ENCODE data around the gene RAB6B. TPM values are rescaled to one million over a fixed set of nuclear protein-coding genes. Genes with fewer than 3 reads are reported as not detected.

Gene RAB6B
- total RNA-seq, 6 experiments from 2014 or later: 0.09 to 0.60 (median 0.36) TPM

GRCh38 chr3:133842158-133842557 lies 53.5 kb downstream of the RAB6B start:
- WGBS (ENCODE audit: insufficient coverage, low coverage, low lambda C conversion rate, missing lambda C conversion rate): 70% methylated on average over 1 of the region's 4 CpGs
- Histone ChIP-seq H3K27ac (no peak overlapping the region), H3K9me3 (no peaks in the 10 kb centered on the region), H3K4me3 (no peak overlapping the region), H3K27me3 (no peaks in the 10 kb centered on the region), H3K4me1 (no peaks in the 10 kb centered on the region), H3K36me3 (no peaks in the 10 kb centered on the region)
- TF ChIP-seq POLR2A (IDR thresholded peaks at IDR 0.05) (no peak), CTCF (IDR thresholded peaks at IDR 0.05) (no peak)
- DNase-seq (no peak), ATAC-seq (no peak)
- intact Hi-C loops (cut with DNase I): no loop called here

- DNase-seq: no peak
- no peaks in the 10 kb centered on the region for H3K4me1 ChIP-seq
- H3K36me3 ChIP-seq: no peaks in the 10 kb centered on the region
- no peak overlapping the region for H3K4me3 ChIP-seq
- H3K27ac ChIP-seq: no peak overlapping the region
- no peaks in the 10 kb centered on the region for H3K27me3 ChIP-seq
- WGBS (ENCODE audit: insufficient coverage, low coverage, low lambda C conversion rate, missing lambda C conversion rate): no CpG with 5 or more reads among the region's 8 CpGs
- TF ChIP-seq CTCF (IDR thresholded peaks at IDR 0.05) (no peak), POLR2A (IDR thresholded peaks at IDR 0.05) (no peak)
- intact Hi-C loops (cut with DNase I): no loop called here
- H3K9me3 ChIP-seq: no peaks in the 10 kb centered on the region
- no peak for ATAC-seq
These were observed 54.5 kb downstream of the RAB6B start for GRCh38 chr3:133841196-133841595.

GRCh38 chr3:133840767-133841166 lies 54.9 kb downstream of the RAB6B start:
- ATAC-seq (no peak), DNase-seq (peak in 1 of 3 donors; percentile 29)
- TF ChIP-seq POLR2A (IDR thresholded peaks at IDR 0.05): no peak
- TF ChIP-seq CTCF (IDR thresholded peaks at IDR 0.05): no peak
- no peak overlapping the region for H3K27ac ChIP-seq
- H3K9me3 ChIP-seq: no peaks in the 10 kb centered on the region
- no peaks in the 10 kb centered on the region for H3K4me1 ChIP-seq
- WGBS (ENCODE audit: insufficient coverage, low coverage, low lambda C conversion rate, missing lambda C conversion rate): no CpG with 5 or more reads among the region's 6 CpGs
- no peaks in the 10 kb centered on the region for H3K27me3 ChIP-seq
- no peaks in the 10 kb centered on the region for H3K36me3 ChIP-seq
- H3K4me3 ChIP-seq: no peak overlapping the region
- intact Hi-C loops (cut with DNase I): no loop called here

- ATAC-seq (no peak), DNase-seq (peak in 1 of 3 donors; percentile 28)
- TF ChIP-seq CTCF (IDR thresholded peaks at IDR 0.05) (no peak), POLR2A (IDR thresholded peaks at IDR 0.05) (no peak)
- H3K27me3 ChIP-seq: no peaks in the 10 kb centered on the region
- H3K4me1 ChIP-seq: no peaks in the 10 kb centered on the region
- H3K36me3 ChIP-seq: no peaks in the 10 kb centered on the region
- H3K27ac ChIP-seq: no peak overlapping the region
- WGBS (ENCODE audit: insufficient coverage, low coverage, low lambda C conversion rate, missing lambda C conversion rate): 83% methylated on average over 1 of the region's 9 CpGs
- intact Hi-C loops (cut with DNase I): no loop called here
- no peak overlapping the region for H3K4me3 ChIP-seq
- H3K9me3 ChIP-seq: no peaks in the 10 kb centered on the region
These were observed 55.5 kb downstream of the RAB6B start for GRCh38 chr3:133840055-133840737.

Data from right lobe of liver (tissue), 6 donors.